ENCODE results near the gene FBXW9.
"Not testable (repeated sequence)": the region's sequence is repeated elsewhere in the genome, so short reads cannot be mapped to it uniquely, and the experiment has no call there.

FBXW9 gene

GRCh38 chr19:12731337-12731736 is 34.9 kb upstream of the FBXW9 start:
- in situ Hi-C loops (cut with HindIII; ENCODE audit: low sequenced_read_pairs) = no loop called here
- no peak for TF ChIP-seq CTCF (IDR thresholded peaks at IDR 0.05; ENCODE audit: low read depth, low read length)
- no peak for DNase-seq (ENCODE audit: low read depth, low spot score)
- no peak overlapping the region for H3K4me3 ChIP-seq (ENCODE audit: low read depth, low read length)

- in situ Hi-C loops (cut with HindIII; ENCODE audit: low sequenced_read_pairs) = no loop called here
Measured at GRCh38 chr19:12730064-12730463, 33.6 kb upstream of the FBXW9 start.

GRCh38 chr19:12727745-12728433 is 31.5 kb upstream of the FBXW9 start:
- H3K4me3 ChIP-seq (ENCODE audit: low read depth, low read length) = no peak overlapping the region
- in situ Hi-C loops (cut with HindIII; ENCODE audit: low sequenced_read_pairs) = no loop called here
- DNase-seq (ENCODE audit: low read depth, low spot score) = no peak
- no peak for TF ChIP-seq CTCF (IDR thresholded peaks at IDR 0.05; ENCODE audit: low read depth, low read length)

More at GRCh38 chr19:12730064-12730463, 33.6 kb upstream of the FBXW9 start:
- no peak for TF ChIP-seq CTCF (IDR thresholded peaks at IDR 0.05; ENCODE audit: low read depth, low read length)
- DNase-seq (ENCODE audit: low read depth, low spot score) = no peak
- H3K4me3 ChIP-seq (ENCODE audit: low read depth, low read length) = no peak overlapping the region

GRCh38 chr19:12726988-12727316 is 30.5 kb upstream of the FBXW9 start:
- DNase-seq (ENCODE audit: low read depth, low spot score) = no peak
- no peak for TF ChIP-seq CTCF (IDR thresholded peaks at IDR 0.05; ENCODE audit: low read depth, low read length)
- no peak overlapping the region for H3K4me3 ChIP-seq (ENCODE audit: low read depth, low read length)
- in situ Hi-C loops (cut with HindIII; ENCODE audit: low sequenced_read_pairs) = no loop called here

- H3K4me3 ChIP-seq (ENCODE audit: low read depth, low read length); in situ Hi-C loops (cut with HindIII; ENCODE audit: low sequenced_read_pairs); DNase-seq (ENCODE audit: low read depth, low spot score): not testable (repeated sequence)
Measured at GRCh38 chr19:12725612-12726011, 29.2 kb upstream of the FBXW9 start.

GRCh38 chr19:12723641-12724426 is 27.4 kb upstream of the FBXW9 start, which contains the start of gene TNPO2:
TNPO2 (minus strand) TSS chr19:12723932; CDS start chr19:12720977, 2,955 bp downstream.
- peak within 1 kb of the TSS; percentile 81 for H3K4me3 ChIP-seq (ENCODE audit: low read depth, low read length)
- no peak for TF ChIP-seq CTCF (IDR thresholded peaks at IDR 0.05; ENCODE audit: low read depth, low read length)
- in situ Hi-C loops (cut with HindIII; ENCODE audit: low sequenced_read_pairs) = no loop called here
- DNase-seq (ENCODE audit: low read depth, low spot score) = peak; percentile 60

- peak; percentile 9 for DNase-seq (ENCODE audit: low read depth, low spot score)
- peak overlapping the region; percentile 81 for H3K4me3 ChIP-seq (ENCODE audit: low read depth, low read length)
- TF ChIP-seq CTCF (IDR thresholded peaks at IDR 0.05; ENCODE audit: low read depth, low read length) = no peak
- in situ Hi-C loops (cut with HindIII; ENCODE audit: low sequenced_read_pairs) = no loop called here
Measured at GRCh38 chr19:12723381-12723640, 26.9 kb upstream of the FBXW9 start.
